ENCODE data around the gene MAP10. TPM values are rescaled to one million over a fixed set of nuclear protein-coding genes. Genes with fewer than 3 reads are reported as not detected.

Gene MAP10
- total RNA-seq, 4 donors from 2014 or later = 1.0 to 1.6 (median 1.4) TPM

DNA sequence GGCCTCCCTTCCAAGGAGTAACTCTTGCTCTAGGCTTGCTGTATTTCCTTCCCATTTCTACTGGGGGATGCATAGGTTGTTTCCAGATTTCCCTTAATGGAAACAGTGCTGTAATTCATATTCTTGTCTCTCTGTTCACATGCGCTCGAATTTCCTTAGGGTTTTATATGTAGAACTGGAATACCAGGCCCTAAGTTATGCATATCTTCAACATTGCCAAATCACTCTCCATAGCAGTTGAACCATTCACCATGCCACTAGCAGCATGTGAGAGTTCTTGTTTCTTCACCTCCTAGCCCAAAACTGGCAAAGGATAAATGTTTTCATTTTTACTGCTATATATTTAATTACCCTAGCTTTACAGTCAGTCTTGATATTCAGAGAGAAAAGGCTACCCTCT lies 12.8 kb downstream of the MAP10 start:
- Histone ChIP-seq H3K9me3 (no peaks in the 10 kb centered on the region), H3K36me3 (no peaks in the 10 kb centered on the region), H3K4me3 (no peak overlapping the region), H3K27ac (replicated peaks in 1 of 4) (no peak overlapping the region), H3K4me1 (no peaks in the 10 kb centered on the region), H3K27me3 (no peaks in the 10 kb centered on the region)
- no peak for DNase-seq (ENCODE audit: extremely low spot score)
- intact Hi-C loops (cut with DNase I) = no loop called here
- 92% methylated on average over 2 of the region's 2 CpGs for WGBS
- TF ChIP-seq POLR2AphosphoS5 (IDR thresholded peaks at IDR 0.05) = no peak
- TF ChIP-seq EP300 (IDR thresholded peaks at IDR 0.05) = no peak
- TF ChIP-seq POLR2A (IDR thresholded peaks at IDR 0.05; ENCODE audit: low read depth) = no peak
- TF ChIP-seq, protein P1, sequence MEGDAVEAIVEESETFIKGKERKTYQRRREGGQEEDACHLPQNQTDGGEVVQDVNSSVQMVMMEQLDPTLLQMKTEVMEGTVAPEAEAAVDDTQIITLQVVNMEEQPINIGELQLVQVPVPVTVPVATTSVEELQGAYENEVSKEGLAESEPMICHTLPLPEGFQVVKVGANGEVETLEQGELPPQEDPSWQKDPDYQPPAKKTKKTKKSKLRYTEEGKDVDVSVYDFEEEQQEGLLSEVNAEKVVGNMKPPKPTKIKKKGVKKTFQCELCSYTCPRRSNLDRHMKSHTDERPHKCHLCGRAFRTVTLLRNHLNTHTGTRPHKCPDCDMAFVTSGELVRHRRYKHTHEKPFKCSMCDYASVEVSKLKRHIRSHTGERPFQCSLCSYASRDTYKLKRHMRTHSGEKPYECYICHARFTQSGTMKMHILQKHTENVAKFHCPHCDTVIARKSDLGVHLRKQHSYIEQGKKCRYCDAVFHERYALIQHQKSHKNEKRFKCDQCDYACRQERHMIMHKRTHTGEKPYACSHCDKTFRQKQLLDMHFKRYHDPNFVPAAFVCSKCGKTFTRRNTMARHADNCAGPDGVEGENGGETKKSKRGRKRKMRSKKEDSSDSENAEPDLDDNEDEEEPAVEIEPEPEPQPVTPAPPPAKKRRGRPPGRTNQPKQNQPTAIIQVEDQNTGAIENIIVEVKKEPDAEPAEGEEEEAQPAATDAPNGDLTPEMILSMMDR (IDR thresholded peaks at IDR 0.05) = no peak

DNA sequence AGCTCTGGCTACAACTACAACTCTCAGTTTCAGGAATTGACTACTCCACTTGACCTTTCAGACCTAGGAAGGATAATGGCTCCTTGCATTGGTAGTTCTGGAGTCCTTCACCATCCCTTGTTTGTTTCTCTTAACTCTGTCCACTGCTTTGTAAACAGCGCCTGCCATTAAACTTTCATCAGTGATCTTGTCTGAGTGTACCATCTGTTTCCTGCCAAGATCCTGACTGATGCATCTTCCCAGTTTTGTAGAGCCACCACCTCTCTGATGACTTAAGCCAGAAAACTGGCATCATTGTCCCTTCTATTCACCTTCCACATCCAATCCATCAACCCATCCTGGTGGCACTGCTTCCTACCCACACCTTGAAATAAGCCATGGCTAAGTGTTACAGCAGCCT lies 15.2 kb downstream of the MAP10 start:
- Histone ChIP-seq H3K36me3 (no peaks in the 10 kb centered on the region), H3K9me3 (no peaks in the 10 kb centered on the region), H3K4me3 (no peak overlapping the region), H3K27ac (replicated peaks in 1 of 4) (no peak overlapping the region), H3K27me3 (no peaks in the 10 kb centered on the region), H3K4me1 (no peaks in the 10 kb centered on the region)
- no peak for DNase-seq (ENCODE audit: extremely low spot score)
- TF ChIP-seq, protein P1 (IDR thresholded peaks at IDR 0.05) = no peak
- TF ChIP-seq POLR2AphosphoS5 (IDR thresholded peaks at IDR 0.05) (no peak), EP300 (IDR thresholded peaks at IDR 0.05) (no peak), POLR2A (IDR thresholded peaks at IDR 0.05; ENCODE audit: low read depth) (no peak)
- 94% methylated on average over 1 of the region's 1 CpG for WGBS
- intact Hi-C loops (cut with DNase I) = no loop called here

DNA sequence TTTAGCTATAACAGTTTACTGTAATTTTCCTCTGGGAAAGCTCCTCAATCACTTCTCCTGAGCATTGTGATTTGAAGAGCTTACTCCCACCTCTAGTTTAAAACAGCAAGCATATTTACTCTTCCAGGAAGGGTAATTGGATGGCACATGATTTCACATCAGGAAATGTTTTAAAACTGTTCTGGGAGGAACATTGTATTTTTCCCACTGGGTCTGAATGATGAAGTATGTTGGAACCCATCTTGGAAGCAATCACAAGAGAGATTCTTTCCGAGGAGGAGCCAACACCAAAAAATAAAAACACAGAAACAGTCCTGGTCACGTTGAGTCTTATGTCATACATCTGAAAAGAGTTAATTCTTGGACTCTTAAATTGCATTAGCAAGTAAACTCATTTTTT lies 17.3 kb downstream of the MAP10 start:
- Histone ChIP-seq H3K9me3 (no peaks in the 10 kb centered on the region), H3K4me1 (no peaks in the 10 kb centered on the region), H3K27me3 (no peaks in the 10 kb centered on the region), H3K36me3 (no peaks in the 10 kb centered on the region), H3K4me3 (no peak overlapping the region), H3K27ac (replicated peaks in 1 of 4) (no peak overlapping the region)
- DNase-seq (ENCODE audit: extremely low spot score) = no peak
- intact Hi-C loops (cut with DNase I) = no loop called here
- WGBS = 59% methylated on average over 2 of the region's 2 CpGs
- TF ChIP-seq POLR2A (IDR thresholded peaks at IDR 0.05; ENCODE audit: low read depth) = no peak
- no peak for TF ChIP-seq EP300 (IDR thresholded peaks at IDR 0.05)
- TF ChIP-seq, protein P1 (IDR thresholded peaks at IDR 0.05) = no peak
- no peak for TF ChIP-seq POLR2AphosphoS5 (IDR thresholded peaks at IDR 0.05)

DNA sequence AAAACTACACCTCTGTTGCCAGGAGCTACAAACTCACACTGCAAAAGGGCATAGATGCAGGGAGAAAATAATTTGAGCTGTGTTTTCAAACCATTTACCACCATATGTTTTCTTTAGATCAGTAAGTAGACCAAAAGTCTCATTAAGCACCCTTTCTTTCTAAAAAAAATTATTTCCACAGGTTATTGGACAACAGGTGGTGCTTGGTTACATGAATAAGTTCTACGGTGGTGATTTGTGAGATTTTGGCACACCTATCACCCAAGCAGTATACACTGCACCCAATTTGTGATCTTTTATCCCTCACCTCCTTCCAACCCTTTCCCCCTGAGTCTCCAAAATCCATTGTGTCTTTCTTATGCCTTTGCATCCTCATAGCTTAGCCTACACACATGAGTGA lies 21.1 kb downstream of the MAP10 start:
- H3K9me3 ChIP-seq = no peaks in the 10 kb centered on the region
- DNase-seq (ENCODE audit: extremely low spot score) = no peak
- H3K4me1 ChIP-seq = no peaks in the 10 kb centered on the region
- no peaks in the 10 kb centered on the region for H3K36me3 ChIP-seq
- H3K27me3 ChIP-seq = no peaks in the 10 kb centered on the region
- 96% methylated on average over 1 of the region's 1 CpG for WGBS
- TF ChIP-seq POLR2AphosphoS5 (IDR thresholded peaks at IDR 0.05) = no peak
- no peak overlapping the region for H3K27ac ChIP-seq (replicated peaks in 1 of 4)
- intact Hi-C loops (cut with DNase I) = no loop called here
- H3K4me3 ChIP-seq = no peak overlapping the region

DNA sequence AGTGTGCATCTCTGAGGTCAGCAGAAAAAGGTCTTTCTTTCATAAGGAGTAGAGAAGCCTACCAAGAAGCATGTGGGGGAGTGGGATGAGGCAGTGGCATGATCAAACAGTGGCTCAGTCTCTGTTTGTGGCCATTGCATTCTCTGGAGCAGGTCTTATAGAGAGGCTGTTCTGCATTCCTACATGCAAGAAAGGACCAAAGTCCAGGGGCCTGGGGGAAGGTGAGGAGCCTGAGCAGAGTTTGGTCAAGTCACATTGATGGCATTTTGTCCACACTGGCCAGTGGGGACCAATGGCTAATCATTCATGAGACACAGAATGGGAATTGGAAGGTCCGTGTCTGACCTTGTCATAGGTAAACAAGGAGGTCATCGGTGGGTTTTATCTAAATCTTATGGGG lies 25.4 kb downstream of the MAP10 start:
- H3K27me3 ChIP-seq = no peaks in the 10 kb centered on the region
- WGBS = 100% methylated on average over 2 of the region's 2 CpGs
- no peaks in the 10 kb centered on the region for H3K36me3 ChIP-seq
- no peak for TF ChIP-seq POLR2A (IDR thresholded peaks at IDR 0.05; ENCODE audit: low read depth)
- no peak for TF ChIP-seq POLR2AphosphoS5 (IDR thresholded peaks at IDR 0.05)
- TF ChIP-seq, protein P1 (IDR thresholded peaks at IDR 0.05) = no peak
- no peak for TF ChIP-seq EP300 (IDR thresholded peaks at IDR 0.05)
- H3K9me3 ChIP-seq = no peaks in the 10 kb centered on the region
- no peaks in the 10 kb centered on the region for H3K4me1 ChIP-seq
- no peak overlapping the region for H3K4me3 ChIP-seq
- intact Hi-C loops (cut with DNase I) = no loop called here
- DNase-seq (ENCODE audit: extremely low spot score) = no peak
- no peak overlapping the region for H3K27ac ChIP-seq (replicated peaks in 1 of 4)

All from esophagus muscularis mucosa (tissue), 4 donors.